Measurements from ENCODE around the gene FUT7.

The FUT7 gene

DNA sequence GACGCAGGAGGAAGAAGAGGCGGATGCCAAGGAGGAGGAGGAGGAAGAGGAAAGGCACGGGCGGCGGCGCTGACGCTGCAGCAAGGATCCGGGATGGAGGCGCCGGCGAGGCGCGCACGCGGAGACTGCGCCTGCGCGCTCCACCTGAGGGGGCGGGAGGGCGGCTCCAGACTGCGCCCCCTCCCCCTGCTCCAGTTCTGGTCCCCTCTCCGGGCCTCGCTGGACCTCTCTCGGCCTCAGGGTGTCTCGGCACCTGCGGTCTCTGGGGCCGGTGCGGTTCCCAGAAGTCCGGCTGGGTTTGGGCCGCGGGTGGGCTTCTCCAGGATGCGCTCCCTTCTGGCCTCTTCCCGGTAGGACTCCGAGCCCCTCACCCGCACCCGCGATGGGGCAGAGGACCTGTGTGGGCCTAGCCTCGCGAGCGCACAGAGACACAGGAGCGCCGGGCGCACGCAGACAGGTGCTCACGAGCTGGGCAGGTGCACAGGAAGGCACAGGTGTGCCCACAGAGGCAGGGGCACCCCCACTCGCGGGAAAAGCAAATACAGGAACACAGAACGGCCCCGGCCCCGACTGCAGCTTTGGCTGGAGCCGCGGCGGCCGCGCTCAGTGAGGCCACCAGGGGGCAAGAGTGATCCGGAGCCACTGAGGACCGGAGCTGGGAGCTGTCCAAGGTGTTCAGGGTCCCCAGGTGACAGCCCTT is 14.3 kb upstream of the FUT7 start, which contains the start of gene NPDC1 (continued):
- TF ChIP-seq, protein P1, sequence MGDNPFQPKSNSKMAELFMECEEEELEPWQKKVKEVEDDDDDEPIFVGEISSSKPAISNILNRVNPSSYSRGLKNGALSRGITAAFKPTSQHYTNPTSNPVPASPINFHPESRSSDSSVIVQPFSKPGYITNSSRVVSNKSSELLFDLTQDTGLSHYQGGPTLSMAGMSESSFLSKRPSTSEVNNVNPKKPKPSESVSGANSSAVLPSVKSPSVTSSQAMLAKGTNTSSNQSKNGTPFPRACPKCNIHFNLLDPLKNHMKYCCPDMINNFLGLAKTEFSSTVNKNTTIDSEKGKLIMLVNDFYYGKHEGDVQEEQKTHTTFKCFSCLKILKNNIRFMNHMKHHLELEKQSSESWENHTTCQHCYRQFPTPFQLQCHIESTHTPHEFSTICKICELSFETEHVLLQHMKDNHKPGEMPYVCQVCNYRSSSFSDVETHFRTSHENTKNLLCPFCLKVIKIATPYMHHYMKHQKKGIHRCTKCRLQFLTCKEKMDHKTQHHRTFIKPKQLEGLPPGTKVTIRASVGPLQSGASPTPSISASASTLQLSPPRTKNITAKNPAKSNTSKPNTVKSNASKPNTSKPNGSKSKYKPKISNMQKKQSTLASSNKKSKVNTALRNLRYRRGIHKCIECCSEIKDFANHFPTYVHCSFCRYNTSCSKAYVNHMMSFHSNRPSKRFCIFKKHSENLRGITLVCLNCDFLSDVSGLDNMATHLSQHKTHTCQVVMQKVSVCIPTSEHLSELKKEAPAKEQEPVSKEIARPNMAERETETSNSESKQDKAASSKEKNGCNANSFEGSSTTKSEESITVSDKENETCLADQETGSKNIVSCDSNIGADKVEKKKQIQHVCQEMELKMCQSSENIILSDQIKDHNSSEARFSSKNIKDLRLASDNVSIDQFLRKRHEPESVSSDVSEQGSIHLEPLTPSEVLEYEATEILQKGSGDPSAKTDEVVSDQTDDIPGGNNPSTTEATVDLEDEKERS (tag by site-specific recombination; IDR thresholded peaks at IDR 0.05) = no peak
- no peak for TF ChIP-seq MEIS1 (CRISPR knock-in tag; IDR thresholded peaks at IDR 0.05; ENCODE audit: borderline replicate concordance)
- TF ChIP-seq, protein P2, sequence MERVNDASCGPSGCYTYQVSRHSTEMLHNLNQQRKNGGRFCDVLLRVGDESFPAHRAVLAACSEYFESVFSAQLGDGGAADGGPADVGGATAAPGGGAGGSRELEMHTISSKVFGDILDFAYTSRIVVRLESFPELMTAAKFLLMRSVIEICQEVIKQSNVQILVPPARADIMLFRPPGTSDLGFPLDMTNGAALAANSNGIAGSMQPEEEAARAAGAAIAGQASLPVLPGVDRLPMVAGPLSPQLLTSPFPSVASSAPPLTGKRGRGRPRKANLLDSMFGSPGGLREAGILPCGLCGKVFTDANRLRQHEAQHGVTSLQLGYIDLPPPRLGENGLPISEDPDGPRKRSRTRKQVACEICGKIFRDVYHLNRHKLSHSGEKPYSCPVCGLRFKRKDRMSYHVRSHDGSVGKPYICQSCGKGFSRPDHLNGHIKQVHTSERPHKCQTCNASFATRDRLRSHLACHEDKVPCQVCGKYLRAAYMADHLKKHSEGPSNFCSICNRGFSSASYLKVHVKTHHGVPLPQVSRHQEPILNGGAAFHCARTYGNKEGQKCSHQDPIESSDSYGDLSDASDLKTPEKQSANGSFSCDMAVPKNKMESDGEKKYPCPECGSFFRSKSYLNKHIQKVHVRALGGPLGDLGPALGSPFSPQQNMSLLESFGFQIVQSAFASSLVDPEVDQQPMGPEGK (tag by site-specific recombination; IDR thresholded peaks at IDR 0.05) = peak; percentile 97
- no peak for TF ChIP-seq ZNF510 (tag by site-specific recombination; IDR thresholded peaks at IDR 0.05; ENCODE audit: insufficient replicate concordance)
- peak; percentile 74 for TF ChIP-seq SP7 (tag by site-specific recombination; IDR thresholded peaks at IDR 0.05)
- TF ChIP-seq, protein P3, sequence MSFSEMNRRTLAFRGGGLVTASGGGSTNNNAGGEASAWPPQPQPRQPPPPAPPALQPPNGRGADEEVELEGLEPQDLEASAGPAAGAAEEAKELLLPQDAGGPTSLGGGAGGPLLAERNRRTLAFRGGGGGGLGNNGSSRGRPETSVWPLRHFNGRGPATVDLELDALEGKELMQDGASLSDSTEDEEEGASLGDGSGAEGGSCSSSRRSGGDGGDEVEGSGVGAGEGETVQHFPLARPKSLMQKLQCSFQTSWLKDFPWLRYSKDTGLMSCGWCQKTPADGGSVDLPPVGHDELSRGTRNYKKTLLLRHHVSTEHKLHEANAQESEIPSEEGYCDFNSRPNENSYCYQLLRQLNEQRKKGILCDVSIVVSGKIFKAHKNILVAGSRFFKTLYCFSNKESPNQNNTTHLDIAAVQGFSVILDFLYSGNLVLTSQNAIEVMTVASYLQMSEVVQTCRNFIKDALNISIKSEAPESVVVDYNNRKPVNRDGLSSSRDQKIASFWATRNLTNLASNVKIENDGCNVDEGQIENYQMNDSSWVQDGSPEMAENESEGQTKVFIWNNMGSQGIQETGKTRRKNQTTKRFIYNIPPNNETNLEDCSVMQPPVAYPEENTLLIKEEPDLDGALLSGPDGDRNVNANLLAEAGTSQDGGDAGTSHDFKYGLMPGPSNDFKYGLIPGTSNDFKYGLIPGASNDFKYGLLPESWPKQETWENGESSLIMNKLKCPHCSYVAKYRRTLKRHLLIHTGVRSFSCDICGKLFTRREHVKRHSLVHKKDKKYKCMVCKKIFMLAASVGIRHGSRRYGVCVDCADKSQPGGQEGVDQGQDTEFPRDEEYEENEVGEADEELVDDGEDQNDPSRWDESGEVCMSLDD (tag by site-specific recombination; IDR thresholded peaks at IDR 0.05) = peak; percentile 85
- 0 out of 2 replicates have a peak, but pooled peaks have one; percentile 55 for TF ChIP-seq REPIN1 (tag by site-specific recombination; IDR thresholded peaks at IDR 0.05; ENCODE audit: low read depth)
- TF ChIP-seq, protein P4, sequence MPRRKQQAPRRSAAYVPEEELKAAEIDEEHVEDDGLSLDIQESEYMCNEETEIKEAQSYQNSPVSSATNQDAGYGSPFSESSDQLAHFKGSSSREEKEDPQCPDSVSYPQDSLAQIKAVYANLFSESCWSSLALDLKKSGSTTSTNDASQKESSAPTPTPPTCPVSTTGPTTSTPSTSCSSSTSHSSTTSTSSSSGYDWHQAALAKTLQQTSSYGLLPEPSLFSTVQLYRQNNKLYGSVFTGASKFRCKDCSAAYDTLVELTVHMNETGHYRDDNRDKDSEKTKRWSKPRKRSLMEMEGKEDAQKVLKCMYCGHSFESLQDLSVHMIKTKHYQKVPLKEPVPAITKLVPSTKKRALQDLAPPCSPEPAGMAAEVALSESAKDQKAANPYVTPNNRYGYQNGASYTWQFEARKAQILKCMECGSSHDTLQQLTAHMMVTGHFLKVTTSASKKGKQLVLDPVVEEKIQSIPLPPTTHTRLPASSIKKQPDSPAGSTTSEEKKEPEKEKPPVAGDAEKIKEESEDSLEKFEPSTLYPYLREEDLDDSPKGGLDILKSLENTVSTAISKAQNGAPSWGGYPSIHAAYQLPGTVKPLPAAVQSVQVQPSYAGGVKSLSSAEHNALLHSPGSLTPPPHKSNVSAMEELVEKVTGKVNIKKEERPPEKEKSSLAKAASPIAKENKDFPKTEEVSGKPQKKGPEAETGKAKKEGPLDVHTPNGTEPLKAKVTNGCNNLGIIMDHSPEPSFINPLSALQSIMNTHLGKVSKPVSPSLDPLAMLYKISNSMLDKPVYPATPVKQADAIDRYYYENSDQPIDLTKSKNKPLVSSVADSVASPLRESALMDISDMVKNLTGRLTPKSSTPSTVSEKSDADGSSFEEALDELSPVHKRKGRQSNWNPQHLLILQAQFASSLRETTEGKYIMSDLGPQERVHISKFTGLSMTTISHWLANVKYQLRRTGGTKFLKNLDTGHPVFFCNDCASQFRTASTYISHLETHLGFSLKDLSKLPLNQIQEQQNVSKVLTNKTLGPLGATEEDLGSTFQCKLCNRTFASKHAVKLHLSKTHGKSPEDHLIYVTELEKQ (tag by site-specific recombination; IDR thresholded peaks at IDR 0.05; ENCODE audit: borderline replicate concordance) = no peak
- TF ChIP-seq, protein P5, sequence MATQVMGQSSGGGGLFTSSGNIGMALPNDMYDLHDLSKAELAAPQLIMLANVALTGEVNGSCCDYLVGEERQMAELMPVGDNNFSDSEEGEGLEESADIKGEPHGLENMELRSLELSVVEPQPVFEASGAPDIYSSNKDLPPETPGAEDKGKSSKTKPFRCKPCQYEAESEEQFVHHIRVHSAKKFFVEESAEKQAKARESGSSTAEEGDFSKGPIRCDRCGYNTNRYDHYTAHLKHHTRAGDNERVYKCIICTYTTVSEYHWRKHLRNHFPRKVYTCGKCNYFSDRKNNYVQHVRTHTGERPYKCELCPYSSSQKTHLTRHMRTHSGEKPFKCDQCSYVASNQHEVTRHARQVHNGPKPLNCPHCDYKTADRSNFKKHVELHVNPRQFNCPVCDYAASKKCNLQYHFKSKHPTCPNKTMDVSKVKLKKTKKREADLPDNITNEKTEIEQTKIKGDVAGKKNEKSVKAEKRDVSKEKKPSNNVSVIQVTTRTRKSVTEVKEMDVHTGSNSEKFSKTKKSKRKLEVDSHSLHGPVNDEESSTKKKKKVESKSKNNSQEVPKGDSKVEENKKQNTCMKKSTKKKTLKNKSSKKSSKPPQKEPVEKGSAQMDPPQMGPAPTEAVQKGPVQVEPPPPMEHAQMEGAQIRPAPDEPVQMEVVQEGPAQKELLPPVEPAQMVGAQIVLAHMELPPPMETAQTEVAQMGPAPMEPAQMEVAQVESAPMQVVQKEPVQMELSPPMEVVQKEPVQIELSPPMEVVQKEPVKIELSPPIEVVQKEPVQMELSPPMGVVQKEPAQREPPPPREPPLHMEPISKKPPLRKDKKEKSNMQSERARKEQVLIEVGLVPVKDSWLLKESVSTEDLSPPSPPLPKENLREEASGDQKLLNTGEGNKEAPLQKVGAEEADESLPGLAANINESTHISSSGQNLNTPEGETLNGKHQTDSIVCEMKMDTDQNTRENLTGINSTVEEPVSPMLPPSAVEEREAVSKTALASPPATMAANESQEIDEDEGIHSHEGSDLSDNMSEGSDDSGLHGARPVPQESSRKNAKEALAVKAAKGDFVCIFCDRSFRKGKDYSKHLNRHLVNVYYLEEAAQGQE (tag by site-specific recombination; IDR thresholded peaks at IDR 0.05) = peak; percentile 100
- no peak for TF ChIP-seq ZNF174 (tag by site-specific recombination; IDR thresholded peaks at IDR 0.05)
- TF ChIP-seq, protein P6, sequence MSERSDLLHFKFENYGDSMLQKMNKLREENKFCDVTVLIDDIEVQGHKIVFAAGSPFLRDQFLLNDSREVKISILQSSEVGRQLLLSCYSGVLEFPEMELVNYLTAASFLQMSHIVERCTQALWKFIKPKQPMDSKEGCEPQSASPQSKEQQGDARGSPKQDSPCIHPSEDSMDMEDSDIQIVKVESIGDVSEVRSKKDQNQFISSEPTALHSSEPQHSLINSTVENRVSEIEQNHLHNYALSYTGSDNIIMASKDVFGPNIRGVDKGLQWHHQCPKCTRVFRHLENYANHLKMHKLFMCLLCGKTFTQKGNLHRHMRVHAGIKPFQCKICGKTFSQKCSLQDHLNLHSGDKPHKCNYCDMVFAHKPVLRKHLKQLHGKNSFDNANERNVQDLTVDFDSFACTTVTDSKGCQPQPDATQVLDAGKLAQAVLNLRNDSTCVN (tag by site-specific recombination; optimal IDR thresholded peaks at IDR 0.05) = peak; percentile 86
- TF ChIP-seq ZNF214 (tag by site-specific recombination; IDR thresholded peaks at IDR 0.05; ENCODE audit: borderline replicate concordance) = no peak
- peak; percentile 77 for TF ChIP-seq KLF9 (tag by site-specific recombination; IDR thresholded peaks at IDR 0.05; ENCODE audit: low read depth)
- TF ChIP-seq ZNF558 (tag by site-specific recombination; IDR thresholded peaks at IDR 0.05) = no peak
- TF ChIP-seq, protein P7, sequence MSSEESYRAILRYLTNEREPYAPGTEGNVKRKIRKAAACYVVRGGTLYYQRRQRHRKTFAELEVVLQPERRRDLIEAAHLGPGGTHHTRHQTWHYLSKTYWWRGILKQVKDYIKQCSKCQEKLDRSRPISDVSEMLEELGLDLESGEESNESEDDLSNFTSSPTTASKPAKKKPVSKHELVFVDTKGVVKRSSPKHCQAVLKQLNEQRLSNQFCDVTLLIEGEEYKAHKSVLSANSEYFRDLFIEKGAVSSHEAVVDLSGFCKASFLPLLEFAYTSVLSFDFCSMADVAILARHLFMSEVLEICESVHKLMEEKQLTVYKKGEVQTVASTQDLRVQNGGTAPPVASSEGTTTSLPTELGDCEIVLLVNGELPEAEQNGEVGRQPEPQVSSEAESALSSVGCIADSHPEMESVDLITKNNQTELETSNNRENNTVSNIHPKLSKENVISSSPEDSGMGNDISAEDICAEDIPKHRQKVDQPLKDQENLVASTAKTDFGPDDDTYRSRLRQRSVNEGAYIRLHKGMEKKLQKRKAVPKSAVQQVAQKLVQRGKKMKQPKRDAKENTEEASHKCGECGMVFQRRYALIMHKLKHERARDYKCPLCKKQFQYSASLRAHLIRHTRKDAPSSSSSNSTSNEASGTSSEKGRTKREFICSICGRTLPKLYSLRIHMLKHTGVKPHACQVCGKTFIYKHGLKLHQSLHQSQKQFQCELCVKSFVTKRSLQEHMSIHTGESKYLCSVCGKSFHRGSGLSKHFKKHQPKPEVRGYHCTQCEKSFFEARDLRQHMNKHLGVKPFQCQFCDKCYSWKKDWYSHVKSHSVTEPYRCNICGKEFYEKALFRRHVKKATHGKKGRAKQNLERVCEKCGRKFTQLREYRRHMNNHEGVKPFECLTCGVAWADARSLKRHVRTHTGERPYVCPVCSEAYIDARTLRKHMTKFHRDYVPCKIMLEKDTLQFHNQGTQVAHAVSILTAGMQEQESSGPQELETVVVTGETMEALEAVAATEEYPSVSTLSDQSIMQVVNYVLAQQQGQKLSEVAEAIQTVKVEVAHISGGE (tag by site-specific recombination; conservative IDR thresholded peaks at IDR 0.05; ENCODE audit: low read depth) = 0 out of 2 replicates have a peak, but pooled peaks have one; percentile 35
- no peak for TF ChIP-seq ZBTB21 (tag by site-specific recombination; IDR thresholded peaks at IDR 0.05)
- TF ChIP-seq GLIS2 (tag by site-specific recombination; IDR thresholded peaks at IDR 0.05) = peak; percentile 87

All from HEK293 (cell line).